Vein endothelial cell (primary cell): Measurements from ENCODE around the gene NKAPD1. TPM values are rescaled to one million over a fixed set of nuclear protein-coding genes. Genes with fewer than 3 reads are reported as not detected.

Experiments used
- small RNA-seq: library from RNA; depleted of rRNA; stranded (forward); fragments of <200 nt; gene quantifications from one replicate; pipeline ENCODE3, GENCODE V24; 2012
- total RNA-seq: library from RNA; depleted of rRNA; stranded (reverse); fragments of >200 nt; gene quantifications from 2 replicates; pipeline ENCODE4 v1.2.3, GENCODE V29; 2012

Gene NKAPD1, protein sequence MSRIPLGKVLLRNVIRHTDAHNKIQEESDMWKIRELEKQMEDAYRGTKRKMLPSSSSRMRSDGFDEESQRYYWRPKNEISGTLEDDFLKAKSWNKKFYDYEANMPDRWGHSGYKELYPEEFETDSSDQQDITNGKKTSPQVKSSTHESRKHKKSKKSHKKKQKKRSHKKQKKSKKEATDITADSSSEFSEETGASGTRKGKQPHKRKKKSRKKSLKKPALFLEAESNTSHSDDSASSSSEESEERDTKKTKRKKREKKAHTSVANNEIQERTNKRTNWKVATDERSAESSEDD
- 16.0 and 19.8 TPM in 2 replicates for total RNA-seq

DNA sequence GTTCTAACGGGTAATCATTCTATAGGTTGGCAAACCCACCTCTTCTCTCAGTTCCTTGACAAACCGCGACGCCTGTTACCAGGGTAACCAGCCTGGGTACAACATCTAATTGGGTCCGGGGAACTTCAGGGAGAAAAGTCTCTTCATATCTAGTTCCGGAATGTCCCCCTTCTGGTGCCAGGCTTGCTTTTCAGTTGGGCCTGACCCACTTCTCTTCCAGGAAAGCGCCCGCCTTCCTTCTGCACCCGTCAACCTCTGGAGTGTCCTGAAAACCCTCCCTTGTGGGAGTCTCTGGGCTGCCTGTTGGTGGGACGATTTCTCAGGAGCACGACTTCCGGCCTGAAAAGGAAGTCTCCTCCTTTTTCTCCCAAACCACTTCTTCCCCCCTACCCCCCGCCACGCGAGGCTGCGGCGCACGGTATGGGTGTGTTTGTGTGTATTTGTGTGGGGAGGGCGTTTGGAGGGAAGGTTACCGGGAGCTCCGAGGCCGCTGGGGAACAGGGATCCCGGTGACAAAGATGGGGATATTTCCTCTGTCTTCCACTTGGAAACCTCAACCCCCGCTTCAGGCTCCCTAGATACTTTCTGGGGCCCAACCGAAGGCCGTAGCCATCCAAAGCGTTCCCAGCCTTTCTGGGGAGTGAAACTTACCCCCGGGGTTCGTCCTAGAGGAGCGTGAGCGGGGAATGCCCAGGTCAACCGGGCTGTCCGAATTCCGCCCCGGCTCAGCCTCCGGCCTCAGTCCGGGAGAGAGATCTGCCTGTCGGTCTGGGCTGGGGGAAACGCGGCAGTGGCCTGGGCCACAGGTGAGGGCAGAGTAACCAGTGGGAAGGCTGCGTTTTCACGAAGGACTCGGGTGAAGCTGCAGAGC, at the start of gene NKAPD1, which contains the start of gene PIH1D2:
NKAPD1 (plus strand) TSS at position 359 of the 871 bp plus-strand sequence. CDS start 1,276 bp downstream, outside the sequence.
PIH1D2 (minus strand) TSS at position 77 of the 871 bp plus-strand sequence. CDS start 843 bp downstream, outside the sequence.

DNA sequence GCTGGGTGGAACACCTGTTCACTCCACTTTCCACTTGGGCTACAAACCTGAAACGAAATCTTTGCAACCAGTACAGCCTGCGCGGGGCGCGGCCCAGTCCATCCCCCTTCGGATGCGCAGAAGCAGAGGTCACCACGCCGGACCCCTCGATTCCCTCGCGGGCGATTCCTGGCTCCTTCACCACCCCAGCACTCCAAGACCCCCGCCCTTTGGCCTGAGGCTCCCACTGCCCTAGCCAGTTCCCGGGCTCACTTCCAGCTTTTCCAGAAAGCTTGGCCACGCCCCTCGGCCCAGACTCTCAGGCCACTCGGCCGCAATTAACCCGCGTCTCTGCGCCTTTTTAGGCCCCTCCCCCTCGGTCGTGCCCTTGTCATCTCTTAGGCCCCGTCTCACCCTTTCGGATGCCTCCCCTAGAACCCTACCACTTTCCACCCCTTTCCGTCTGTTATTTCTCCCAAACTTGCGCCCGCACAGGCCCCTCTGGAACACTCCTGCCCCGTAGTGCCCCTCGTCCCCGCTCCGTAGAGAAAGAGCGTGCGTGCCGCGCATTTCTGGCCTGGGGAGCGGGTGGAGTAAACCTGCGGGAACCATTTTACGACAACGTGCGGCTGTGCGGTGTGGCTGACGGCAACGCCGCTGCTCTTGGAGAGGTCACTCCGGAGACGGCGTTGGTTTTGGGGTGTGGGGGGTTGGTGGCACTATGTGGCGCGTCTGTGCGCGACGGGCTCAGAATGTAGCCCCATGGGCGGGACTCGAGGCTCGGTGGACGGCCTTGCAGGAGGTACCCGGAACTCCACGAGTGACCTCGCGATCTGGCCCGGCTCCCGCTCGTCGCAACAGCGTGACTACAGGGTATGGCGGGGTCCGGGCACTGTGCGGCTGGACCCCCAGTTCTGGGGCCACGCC, 49.1 kb upstream of the NKAPD1 start, which contains the start of gene DLAT:
DLAT (plus strand) TSS at position 636 of the 906 bp plus-strand sequence; CDS start at position 701, 65 bp downstream.

DNA sequence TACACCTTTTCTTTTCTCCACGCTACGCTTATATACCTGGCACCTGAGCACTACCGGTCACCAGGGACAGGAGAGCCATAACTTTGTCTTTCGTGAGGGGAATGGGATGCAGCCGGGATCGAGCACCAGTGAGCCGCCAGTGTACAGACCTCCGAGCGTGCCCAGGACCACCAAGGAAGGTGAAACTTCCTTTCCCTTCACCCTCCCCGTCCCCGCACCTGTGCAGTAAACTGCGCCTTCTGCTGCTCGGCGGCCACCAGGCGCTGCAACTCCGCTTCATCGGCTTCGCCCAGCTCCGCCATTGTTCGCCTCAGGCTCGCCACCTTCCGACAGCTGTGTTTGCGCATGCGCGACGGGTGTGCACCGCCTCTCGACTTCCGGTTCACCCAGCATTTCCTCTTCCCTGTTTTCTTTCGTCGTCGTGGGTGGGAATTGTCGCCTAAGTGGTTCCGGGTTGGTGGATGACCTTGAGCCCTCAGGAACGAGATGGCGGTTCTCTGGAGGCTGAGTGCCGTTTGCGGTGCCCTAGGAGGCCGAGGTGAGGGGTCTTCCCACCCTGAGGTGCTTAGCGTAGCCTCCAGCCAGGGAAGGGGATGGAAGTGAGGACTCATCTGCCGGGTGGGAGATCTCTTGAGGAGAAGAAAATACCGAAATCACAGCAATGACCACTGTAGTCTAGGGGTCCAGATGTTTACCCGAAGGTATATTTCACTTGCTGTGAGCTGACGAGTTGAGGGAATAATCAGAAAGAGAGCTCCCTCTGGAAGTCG, 12.5 kb downstream of the NKAPD1 start, which contains the start of the genes SDHD and TIMM8B:
SDHD (plus strand) TSS at position 452 of the 770 bp plus-strand sequence; CDS start at position 487, 35 bp downstream.
TIMM8B (minus strand) TSS at position 335 of the 770 bp plus-strand sequence; CDS start at position 302, 33 bp downstream.

Small RNA genes lying within 50 kb of the gene (small RNA-seq; reads per million reads assigned to genes)
- not detected for gene AP000907.3
- not detected for gene RNU6-893P

Other genes starting within 250 kb of the NKAPD1 start
- gene ALG9, start 202.7 kb upstream of the NKAPD1 start, total RNA-seq, result 31.6 and 34.0 TPM in 2 replicates
- gene FDXACB1, start 195.1 kb upstream of the NKAPD1 start, total RNA-seq, result 2.1 and 3.3 TPM in 2 replicates
- 4.2 and 4.6 TPM in 2 replicates for gene CFAP68, start 194.8 kb upstream of the NKAPD1 start, total RNA-seq
- 0.65 and 1.6 TPM in 2 replicates for gene CRYAB, start 162.5 kb upstream of the NKAPD1 start, total RNA-seq
- gene HSPB2, start 161.6 kb upstream of the NKAPD1 start, total RNA-seq, result not detected in 2 replicates
- gene C11orf52, start 155.4 kb upstream of the NKAPD1 start, total RNA-seq, result 0.65 TPM in 1 of 2 replicates, not detected in the other
- 39.2 and 45.1 TPM in 2 replicates for gene DIXDC1, start 137.0 kb upstream of the NKAPD1 start, total RNA-seq
- gene DLAT, start 48.9 kb upstream of the NKAPD1 start, total RNA-seq, result 34.6 and 49.5 TPM in 2 replicates
- 1.7 and 2.6 TPM in 2 replicates for gene PIH1D2, start 282 bp upstream of the NKAPD1 start, total RNA-seq
- 53.9 and 55.1 TPM in 2 replicates for gene TIMM8B, start 12.5 kb downstream of the NKAPD1 start, total RNA-seq
- 84.5 and 114 TPM in 2 replicates for gene SDHD, start 12.6 kb downstream of the NKAPD1 start, total RNA-seq
- 0.19 TPM in 1 of 2 replicates, not detected in the other for gene IL18, start 89.8 kb downstream of the NKAPD1 start, total RNA-seq
- gene TEX12, start 93.1 kb downstream of the NKAPD1 start, total RNA-seq, result 0.29 and 0.65 TPM in 2 replicates
- gene BCO2, start 101.2 kb downstream of the NKAPD1 start, total RNA-seq, result 1.1 and 1.3 TPM in 2 replicates
- 23.5 and 37.3 TPM in 2 replicates for gene PTS, start 152.1 kb downstream of the NKAPD1 start, total RNA-seq
- not detected in 2 replicates for gene PLET1, start 186.6 kb downstream of the NKAPD1 start, total RNA-seq